HepG2 (cell line): ENCODE measurements around the gene DIS3L2.
"Not testable (repeated sequence)": the region's sequence is repeated elsewhere in the genome, so short reads cannot be mapped to it uniquely, and the experiment has no call there.

Source experiments
- ATF3 ChIP-seq: sonication (generic); formaldehyde crosslinking; IDR thresholded peaks from 2 replicates; pipeline ENCODE4 v1.4.0; 2020; ENCODE audit warnings: missing genetic modification reagents
- BRD4 ChIP-seq: sonication (generic); formaldehyde crosslinking; IDR thresholded peaks from 2 replicates; pipeline ENCODE4 v1.4.0; 2020; ENCODE audit warnings: missing genetic modification reagents
- CTCF ChIP-seq: sonication (generic); formaldehyde crosslinking; IDR thresholded peaks from 2 replicates; pipeline ENCODE4 v1.5.0; 2020; ENCODE audit warnings: mild to moderate bottlenecking, missing genetic modification reagents, moderate library complexity
- EP300 ChIP-seq, 3 experiments: sonication (generic) in 1 of 3; formaldehyde crosslinking in 1 of 3; IDR thresholded peaks; 2 replicates each; pipeline versions ENCODE4 v1.5.1 to v1.6.1; 2011 to 2020; ENCODE audit warnings: low read depth in 2 of 3, low read length in 2 of 3, borderline replicate concordance in 1 of 3, improper control_type of control experiment in 1 of 3, mild to moderate bottlenecking in 1 of 3, missing genetic modification reagents in 1 of 3, moderate library complexity in 1 of 3
- EZH2 ChIP-seq: conservative IDR thresholded peaks from 2 replicates; pipeline ENCODE4 v1.6.1; 2012; ENCODE audit warnings: mild to moderate bottlenecking, low read depth, low read length, moderate library complexity
- FOXJ3 ChIP-seq: sonication (generic); formaldehyde crosslinking; IDR thresholded peaks from 2 replicates; pipeline ENCODE4 v1.4.0; 2020; ENCODE audit warnings: missing genetic modification reagents, mild to moderate bottlenecking, borderline replicate concordance
- KAT7 ChIP-seq: IDR thresholded peaks from 2 replicates; pipeline ENCODE4 v1.6.1; 2018; ENCODE audit warnings: borderline replicate concordance, missing compliant biosample characterization
- KLF9 ChIP-seq: IDR thresholded peaks from 2 replicates; pipeline ENCODE4 v1.6.1; 2016; ENCODE audit warnings: low read depth
- POLR2A ChIP-seq, 2 experiments: IDR thresholded peaks; 2 replicates each; pipeline ENCODE4 v1.6.1; 2011; ENCODE audit warnings: low read depth in 2 of 2, low read length in 2 of 2, mild to moderate bottlenecking in 1 of 2, moderate library complexity in 1 of 2; ENCODE audit not compliant: insufficient read depth in 1 of 2
- TCF12 ChIP-seq, 2 experiments: fragments of 450-650 bp in 1 of 2; sonication (generic) in 1 of 2; formaldehyde crosslinking in 1 of 2; IDR thresholded peaks; 2 replicates each; pipeline versions ENCODE4 v1.6.1 to v1.8.0; 2017 to 2022; ENCODE audit warnings: antibody characterized with exemption in 1 of 2, mild to moderate bottlenecking in 1 of 2, missing genetic modification reagents in 1 of 2, moderate library complexity in 1 of 2
- TEAD3 ChIP-seq: optimal IDR thresholded peaks from 2 replicates; pipeline ENCODE3; 2016; ENCODE audit warnings: borderline replicate concordance
- U2AF1 ChIP-seq: fragments of 200-400 bp; formaldehyde crosslinking; optimal IDR thresholded peaks from 2 replicates; pipeline ENCODE3; 2017; ENCODE audit warnings: mild to moderate bottlenecking, low read depth, low read length
- ZBTB4 ChIP-seq: sonication (generic); formaldehyde crosslinking; IDR thresholded peaks from 2 replicates; pipeline ENCODE4 v1.4.0; 2020; ENCODE audit warnings: missing genetic modification reagents, mild to moderate bottlenecking, borderline replicate concordance
- ZFP36 ChIP-seq: fragments of 150-350 bp; IDR thresholded peaks from 2 replicates; pipeline ENCODE4 v1.6.1; 2018; ENCODE audit warnings: borderline replicate concordance, low read length, low read depth; ENCODE audit not compliant: partially characterized antibody

GRCh38 chr2:232334136-232334884, 372.8 kb downstream of the DIS3L2 start:
- not testable (repeated sequence) for TF ChIP-seq BRD4; TEAD3 (CRISPR knock-in tag); POLR2A (IDR thresholded peaks at IDR 0.05; ENCODE audit: insufficient read depth in 1 of 2, low read depth in 2 of 2, low read length in 2 of 2); FOXJ3; EZH2; U2AF1; ZFP36; CTCF (CRISPR knock-in tag); ZBTB4 (CRISPR knock-in tag); EP300 (IDR thresholded peaks at IDR 0.05; ENCODE audit: low read depth in 2 of 2, low read length in 2 of 2); EP300 (CRISPR knock-in tag; IDR thresholded peaks at IDR 0.05; ENCODE audit: borderline replicate concordance); TCF12 (IDR thresholded peaks at IDR 0.05); TCF12 (CRISPR knock-in tag; IDR thresholded peaks at IDR 0.05); KAT7 (CRISPR knock-in tag); KLF9 (CRISPR knock-in tag); ATF3 (CRISPR knock-in tag)
